Neutrophil (primary cell): ENCODE measurements around the gene AP2B1.

Experiments used
- H3K27ac ChIP-seq: fragments of 200-600 bp; sonication (generic); 2 replicates; pipeline ENCODE4 v1.5.1; 2016; ENCODE audit warnings: mild to moderate bottlenecking, moderate library complexity
- H3K27me3 ChIP-seq: fragments of 200-600 bp; sonication (generic); 2 replicates; pipeline ENCODE4 v1.6.0; 2016; ENCODE audit warnings: mild to moderate bottlenecking
- H3K36me3 ChIP-seq: fragments of 200-600 bp; sonication (generic); 2 replicates; pipeline ENCODE4 v1.5.1; 2017
- H3K4me1 ChIP-seq, 2 experiments: fragments of 200-600 bp in 1 of 2; sonication (generic) in 1 of 2; 1 replicate in 1 of 2; 2 replicates in 1 of 2; pipeline versions ENCODE4 v1.5.1 to v1.6.1; 2013 to 2016; ENCODE audit warnings: low read depth in 1 of 2, low read length in 1 of 2, mild to moderate bottlenecking in 1 of 2, moderate library complexity in 1 of 2; ENCODE audit not compliant: control insufficient read depth in 1 of 2, insufficient read depth in 1 of 2
- H3K4me3 ChIP-seq, 2 experiments: fragments of 200-600 bp in 1 of 2; sonication (generic) in 1 of 2; 1 replicate in 1 of 2; 2 replicates in 1 of 2; pipeline ENCODE4 v1.5.1; 2013 to 2016; ENCODE audit warnings: low read depth in 1 of 2, low read length in 1 of 2, mild to moderate bottlenecking in 1 of 2, moderate library complexity in 1 of 2
- H3K9me3 ChIP-seq: fragments of 200-600 bp; sonication (generic); 2 replicates; pipeline ENCODE4 v1.5.1; 2016
- CTCF ChIP-seq: fragments of 200-600 bp; sonication (generic); IDR thresholded peaks from 2 replicates; pipeline ENCODE4 v1.5.1; 2016; ENCODE audit warnings: antibody characterized with exemption

The AP2B1 gene

GRCh38 chr17:35668802-35669201, 81.7 kb downstream of the AP2B1 start:
- Histone ChIP-seq H3K36me3 (peaks cover 67% of the 10 kb centered on the region), H3K9me3 (no peaks in the 10 kb centered on the region), H3K27ac (no peak overlapping the region), H3K4me3 (no peak overlapping the region), H3K4me1 (no peaks in the 10 kb centered on the region), H3K27me3 (no peaks in the 10 kb centered on the region)
- TF ChIP-seq CTCF: no peak

- H3K9me3 ChIP-seq: no peaks in the 10 kb centered on the region
- no peak for TF ChIP-seq CTCF
- H3K36me3 ChIP-seq: peaks cover 54% of the 10 kb centered on the region
- H3K4me3 ChIP-seq: no peak overlapping the region
- H3K4me1 ChIP-seq: no peaks in the 10 kb centered on the region
- no peaks in the 10 kb centered on the region for H3K27me3 ChIP-seq
- no peak overlapping the region for H3K27ac ChIP-seq
Measured at GRCh38 chr17:35674552-35674951, 87.4 kb downstream of the AP2B1 start.

GRCh38 chr17:35676441-35676840, 89.3 kb downstream of the AP2B1 start:
- Histone ChIP-seq H3K27me3 (no peaks in the 10 kb centered on the region), H3K27ac (no peak overlapping the region), H3K4me3 (no peak overlapping the region), H3K4me1 (no peaks in the 10 kb centered on the region), H3K9me3 (no peaks in the 10 kb centered on the region), H3K36me3 (peaks cover 49% of the 10 kb centered on the region)
- TF ChIP-seq CTCF: no peak

- peaks cover 44% of the 10 kb centered on the region for H3K36me3 ChIP-seq
Measured at GRCh38 chr17:35679007-35679682, 92.0 kb downstream of the AP2B1 start.

GRCh38 chr17:35683591-35683990, 96.5 kb downstream of the AP2B1 start:
- Histone ChIP-seq H3K36me3 (peaks cover 72% of the 10 kb centered on the region), H3K4me3 (no peak overlapping the region), H3K27me3 (no peaks in the 10 kb centered on the region), H3K4me1 (no peaks in the 10 kb centered on the region), H3K27ac (no peak overlapping the region), H3K9me3 (no peaks in the 10 kb centered on the region)
- TF ChIP-seq CTCF: no peak

More at GRCh38 chr17:35679007-35679682, 92.0 kb downstream of the AP2B1 start:
- no peak for TF ChIP-seq CTCF
- Histone ChIP-seq H3K4me3 (no peak overlapping the region), H3K9me3 (no peaks in the 10 kb centered on the region), H3K27ac (no peak overlapping the region), H3K4me1 (no peaks in the 10 kb centered on the region), H3K27me3 (no peaks in the 10 kb centered on the region)
